Heart right ventricle (tissue), 16 donors: ENCODE results near the gene MYT1. TPM values are rescaled to one million over a fixed set of nuclear protein-coding genes. Genes with fewer than 3 reads are reported as not detected.

Source experiments
- ATAC-seq, 8 donors: fragments of 200-7000 bp; cut with Tn5 transposase; one replicate each; pipeline ENCODE4 v1.9.1; 2020; ENCODE audit warnings: mild to moderate bottlenecking in 8 of 8, moderate library complexity in 8 of 8, moderate number of reproducible peaks in 1 of 8
- DNase-seq, 2 donors: peaks; one replicate each; pipeline ENCODE4 v3.0.0-alpha.2; 2020
- H3K27ac ChIP-seq, 10 donors: fragments of 200-600 bp; sonication (generic) in 2 of 10; one replicate each; pipeline versions ENCODE4 v1.5.0 to v1.8.0; 2020 to 2022; ENCODE audit warnings: mild to moderate bottlenecking in 3 of 10
- H3K27me3 ChIP-seq, 7 donors: fragments of 200-600 bp; one replicate each; pipeline ENCODE4 v1.8.0; 2021 to 2022; ENCODE audit warnings: mild to moderate bottlenecking in 2 of 7
- H3K36me3 ChIP-seq, 9 donors: fragments of 200-600 bp; sonication (generic) in 1 of 9; one replicate each; pipeline versions ENCODE4 v1.5.0 to v1.8.0; 2020 to 2022; ENCODE audit warnings: mild to moderate bottlenecking in 2 of 9
- H3K4me1 ChIP-seq, 9 donors: fragments of 200-600 bp; sonication (generic) in 1 of 9; one replicate each; pipeline versions ENCODE4 v1.5.0 to v1.8.0; 2020 to 2022; ENCODE audit warnings: mild to moderate bottlenecking in 4 of 9
- H3K4me3 ChIP-seq, 10 donors: fragments of 200-600 bp; sonication (generic) in 2 of 10; one replicate each; pipeline versions ENCODE4 v1.5.0 to v1.8.0; 2020 to 2022; ENCODE audit warnings: mild to moderate bottlenecking in 7 of 10, moderate library complexity in 2 of 10
- H3K9me3 ChIP-seq, 11 donors: fragments of 200-600 bp in 10 of 11; sonication (generic) in 2 of 11; one replicate each; pipeline versions ENCODE4 v1.5.0 to v1.8.0; 2013 to 2022; ENCODE audit warnings: mild to moderate bottlenecking in 2 of 11, control low read depth in 1 of 11, moderate library complexity in 1 of 11
- WGBS, 2 donors: extraction: QIAGEN DNeasy Blood & Tissue Kit; methylation state at CpG; one replicate each; pipeline ENCODE4 v1.1.7; 2013; ENCODE audit warnings: inconsistent platforms in 1 of 2; 5-methylcytosine and 5-hydroxymethylcytosine counted together
- intact Hi-C, 10 donors: fragments of 100-400 bp; cut with DNase I; formaldehyde crosslinking; loops; one replicate each; pipeline versions ENCODE4 v1.11.1 to v1.14.2; 2022
- long read RNA-seq, 3 donors: library from polyadenylated mRNA; unstranded; transcript quantifications; one replicate each; pipeline ENCODE4 v2.0.0, GENCODE V29; 2020 to 2021
- polyA plus RNA-seq, 2 donors: library from polyadenylated mRNA; stranded (reverse); fragments of 200-250 nt; gene quantifications; one replicate each; pipeline ENCODE4 v1.2.3, GENCODE V29; 2013
- total RNA-seq, 10 donors: library from RNA; stranded (reverse); fragmentation: NEBNext Ultra II Directional in 3 of 10; extraction: Animal tissue kit (Norgen Biotek cat#: 25700) in 3 of 10; gene quantifications; one replicate each; pipeline versions ENCODE4 v1.2.1 to v1.2.4, GENCODE V29; 2021 to 2023
- TF ChIP-seq, protein P1 (sequence below), 9 donors: fragments of 200-600 bp; sonication (generic) in 2 of 9; IDR thresholded peaks; one replicate each; pipeline versions ENCODE4 v1.5.0 to v1.8.0; 2021 to 2022; ENCODE audit warnings: antibody characterized with exemption in 9 of 9, mild to moderate bottlenecking in 5 of 9, moderate library complexity in 1 of 9
- donor health status: Arrhythmogenic right ventricular cardiomyopathy.
- donor health status: ischemic (EF 13 %, LVEDD 7.1; RV severe dilation, severe dysfunction).
- donor health status: healthy with polysubstance abuse.
- donor health status: DM: no; HTN: yes; CAD: no.
- donor health status: DM: no; HTN: no; CAD: no.
- donor health status: ischemic (EF 25% LVEDD 6.9; RV normal size, moderate dysfunction).
- donor health status: ischemic (EF 25% LVEDD 5.7; RV mildly dilated, moderate dysfunction).
- donor health status: healthy.
- donor health status: DM: yes; HTN: yes; CAD: no.
- donor health status: Ischemic cardiomyopathy.
- donor health status: ischemic (EF 35%, LVEDD 5.7; RV mildly dilated, moderate dysfunction).
- donor health status: nonischemic (EF 11% LVEDD 7.7; RV severe dilation, severe dysfunction).
- donor health status: DM: yes; HTN: yes; CAD: no.
- donor health status: PGD.
- donor health status: ischemic (EF 29% LVEDD 5.4; RV normal size, mild dysfunction).
- donor health status: nonischemic (EF 23%, LVEDD 6.1; RV moderate dilation, normal function).

MYT1 gene
- under 1 TPM in 9 of 10 donors, not detected in 1; 0.05 to 0.35 (median 0.11) TPM for total RNA-seq
- polyA plus RNA-seq = under 1 TPM; 0.01 to 0.15 TPM
- long read RNA-seq, donor 1, partial matches to known transcripts = 0 of 1 reads
- long read RNA-seq, donor 1, other reads (novel, unspliced or antisense) = 1 of 1 reads
- long read RNA-seq, donor 2 = 0 reads
- long read RNA-seq, donor 3 = 0 reads

- Histone ChIP-seq H3K4me3 (no peak within 1 kb of the TSS), H3K9me3 (no peaks in the 10 kb centered on the region), H3K27me3 (peaks cover 9 to 99% (median 91%) of the 10 kb centered on the region in 7 donors), H3K36me3 (no peaks in the 10 kb centered on the region), H3K27ac (no peak within 1 kb of the TSS), H3K4me1 (no peaks in the 10 kb centered on the region)
- DNase-seq (no peak), ATAC-seq (no peak)
- TF ChIP-seq, protein P1, sequence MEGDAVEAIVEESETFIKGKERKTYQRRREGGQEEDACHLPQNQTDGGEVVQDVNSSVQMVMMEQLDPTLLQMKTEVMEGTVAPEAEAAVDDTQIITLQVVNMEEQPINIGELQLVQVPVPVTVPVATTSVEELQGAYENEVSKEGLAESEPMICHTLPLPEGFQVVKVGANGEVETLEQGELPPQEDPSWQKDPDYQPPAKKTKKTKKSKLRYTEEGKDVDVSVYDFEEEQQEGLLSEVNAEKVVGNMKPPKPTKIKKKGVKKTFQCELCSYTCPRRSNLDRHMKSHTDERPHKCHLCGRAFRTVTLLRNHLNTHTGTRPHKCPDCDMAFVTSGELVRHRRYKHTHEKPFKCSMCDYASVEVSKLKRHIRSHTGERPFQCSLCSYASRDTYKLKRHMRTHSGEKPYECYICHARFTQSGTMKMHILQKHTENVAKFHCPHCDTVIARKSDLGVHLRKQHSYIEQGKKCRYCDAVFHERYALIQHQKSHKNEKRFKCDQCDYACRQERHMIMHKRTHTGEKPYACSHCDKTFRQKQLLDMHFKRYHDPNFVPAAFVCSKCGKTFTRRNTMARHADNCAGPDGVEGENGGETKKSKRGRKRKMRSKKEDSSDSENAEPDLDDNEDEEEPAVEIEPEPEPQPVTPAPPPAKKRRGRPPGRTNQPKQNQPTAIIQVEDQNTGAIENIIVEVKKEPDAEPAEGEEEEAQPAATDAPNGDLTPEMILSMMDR (IDR thresholded peaks at IDR 0.05) = no peak
- intact Hi-C loops = no loop called here
- 74 to 78% methylated on average over 21 of the region's 21 CpGs for WGBS, 2 donors
Observed at GRCh38 chr20:64164123-64164836, at the start of gene MYT1. TSS of gene MYT1 (plus strand) at chr20:64164452. CDS start at chr20:64198862, 34,410 bp downstream.

DNA sequence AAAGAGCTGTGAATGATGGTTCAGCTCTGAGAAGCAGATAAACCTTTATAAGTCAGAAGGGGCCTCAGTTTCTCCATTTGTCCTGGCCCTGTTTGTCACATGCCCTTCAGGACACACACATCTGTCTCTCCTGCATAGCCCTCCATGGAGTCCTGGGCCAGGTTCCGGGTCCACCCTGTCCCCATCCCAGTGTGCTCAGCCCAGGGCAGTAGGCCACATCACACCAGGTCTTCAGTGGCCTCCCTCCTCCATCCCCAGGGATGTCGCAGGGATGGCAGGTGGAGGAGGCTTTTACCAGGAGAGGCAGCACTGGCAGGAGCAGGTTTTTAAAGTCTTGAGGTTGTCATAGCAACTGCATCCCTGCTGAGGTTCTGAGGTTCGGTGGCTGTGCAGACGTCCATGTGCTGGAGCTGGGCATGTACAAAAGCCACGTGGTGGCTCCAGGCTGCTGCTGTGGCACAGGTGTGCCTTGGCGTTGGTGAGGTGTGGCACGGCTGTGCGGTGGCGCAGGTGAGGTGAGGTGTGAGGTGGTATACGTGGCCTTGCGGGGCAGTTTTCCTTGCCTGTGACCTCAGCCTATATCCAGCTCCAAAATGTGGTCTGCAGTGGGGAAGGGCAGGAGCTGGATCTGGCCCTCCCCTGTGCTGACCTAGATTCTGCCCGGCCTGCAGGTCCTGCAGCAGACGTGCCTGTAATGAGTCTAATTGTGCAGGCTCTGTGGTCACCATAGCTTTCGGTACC lies 48.9 kb upstream of the MYT1 start:
- Histone ChIP-seq H3K36me3 (no peaks in the 10 kb centered on the region), H3K9me3 (no peaks in the 10 kb centered on the region), H3K27me3 (peaks cover 0 to 3% (median 0%) of the 10 kb centered on the region in 7 donors), H3K4me1 (peaks cover 0 to 6% (median 0%) of the 10 kb centered on the region in 9 donors), H3K4me3 (no peak overlapping the region), H3K27ac (no peak overlapping the region)
- TF ChIP-seq, protein P1 (IDR thresholded peaks at IDR 0.05) = no peak
- DNase-seq = no peak
- WGBS, 2 donors = 73 to 77% methylated on average over 14 of the region's 14 CpGs
- no peak for ATAC-seq
- intact Hi-C loops = loop anchor here in 2 of 10 donors (5.0 kb wide), 1 partner anchor 33 kb away; the partner anchor contains the start of genes LKAAEAR1 (in 2 of the 2) and OPRL1 (in 2 of the 2)

DNA sequence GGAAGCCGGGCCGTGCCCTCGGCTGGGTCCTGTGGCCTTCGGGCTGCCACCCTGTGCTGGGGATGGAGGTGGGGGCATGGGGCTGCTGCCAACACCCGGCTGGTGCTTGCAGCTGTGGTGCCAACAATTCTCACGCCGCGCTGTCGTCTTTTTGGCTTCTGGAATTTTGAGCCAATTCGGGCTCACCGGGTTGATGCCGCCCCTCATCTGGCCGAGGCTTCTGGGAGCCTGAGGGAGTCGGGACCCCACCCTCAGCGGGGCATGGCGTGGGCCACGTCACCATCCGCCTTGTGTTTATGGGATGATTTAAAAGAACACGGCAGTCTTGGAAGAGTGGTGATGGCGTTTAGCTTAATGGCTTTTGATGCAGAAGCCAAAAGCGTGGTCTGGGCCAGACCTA lies 48.2 kb upstream of the MYT1 start:
- WGBS, 2 donors = 84 to 86% methylated on average over 21 of the region's 21 CpGs
- TF ChIP-seq, protein P1 (IDR thresholded peaks at IDR 0.05) = no peak
- H3K4me1 ChIP-seq = peaks cover 0 to 10% (median 0%) of the 10 kb centered on the region in 9 donors
- H3K9me3 ChIP-seq = no peaks in the 10 kb centered on the region
- H3K27ac ChIP-seq = no peak overlapping the region
- H3K36me3 ChIP-seq = no peaks in the 10 kb centered on the region
- DNase-seq (no peak), ATAC-seq (no peak)
- intact Hi-C loops = loop anchor here in 2 of 10 donors (5.0 kb wide), 1 partner anchor 34 kb away; the partner anchor contains the start of genes LKAAEAR1 (in 2 of the 2) and OPRL1 (in 2 of the 2)
- peaks cover 0 to 7% (median 5%) of the 10 kb centered on the region in 7 donors for H3K27me3 ChIP-seq
- H3K4me3 ChIP-seq = no peak overlapping the region
